GM18907 (cell line): ENCODE data around the gene CYB561D2.

Source experiments
- ATAC-seq: cut with Tn5 transposase; IDR thresholded peaks from one replicate; pipeline ENCODE4 v1.9.1; 2021; ENCODE audit warnings: mild to moderate bottlenecking, moderate library complexity; ENCODE audit not compliant: unreplicated experiment

CYB561D2 gene

DNA sequence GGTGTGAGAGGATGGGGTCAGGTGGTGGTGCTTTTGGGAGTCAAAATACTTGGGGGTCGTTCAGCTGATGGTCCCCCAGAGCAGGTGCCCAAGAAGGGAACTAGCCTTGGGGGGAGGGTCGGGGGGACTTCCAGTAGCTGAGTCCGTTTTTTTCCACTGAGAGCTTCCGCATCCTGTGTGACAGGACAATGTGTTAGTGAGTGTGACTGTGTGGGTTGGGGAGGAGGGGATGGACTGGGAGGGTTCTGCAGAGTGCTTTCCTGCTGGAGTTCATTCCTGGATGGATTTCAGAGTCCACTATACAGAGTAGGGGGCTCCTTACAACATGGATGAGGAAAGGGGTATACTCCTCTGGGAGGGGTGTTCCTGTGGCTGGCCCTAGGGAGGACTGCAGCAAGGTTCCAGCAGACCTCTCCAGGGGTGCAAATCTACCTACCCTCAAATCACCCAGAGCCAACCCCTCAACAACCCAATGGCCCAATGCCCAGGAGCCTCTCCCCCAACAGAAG, 27.5 kb upstream of the CYB561D2 start:
- no peak for ATAC-seq

GRCh38 chr3:50323614-50324199, 27.0 kb upstream of the CYB561D2 start:
- no peak for ATAC-seq

DNA sequence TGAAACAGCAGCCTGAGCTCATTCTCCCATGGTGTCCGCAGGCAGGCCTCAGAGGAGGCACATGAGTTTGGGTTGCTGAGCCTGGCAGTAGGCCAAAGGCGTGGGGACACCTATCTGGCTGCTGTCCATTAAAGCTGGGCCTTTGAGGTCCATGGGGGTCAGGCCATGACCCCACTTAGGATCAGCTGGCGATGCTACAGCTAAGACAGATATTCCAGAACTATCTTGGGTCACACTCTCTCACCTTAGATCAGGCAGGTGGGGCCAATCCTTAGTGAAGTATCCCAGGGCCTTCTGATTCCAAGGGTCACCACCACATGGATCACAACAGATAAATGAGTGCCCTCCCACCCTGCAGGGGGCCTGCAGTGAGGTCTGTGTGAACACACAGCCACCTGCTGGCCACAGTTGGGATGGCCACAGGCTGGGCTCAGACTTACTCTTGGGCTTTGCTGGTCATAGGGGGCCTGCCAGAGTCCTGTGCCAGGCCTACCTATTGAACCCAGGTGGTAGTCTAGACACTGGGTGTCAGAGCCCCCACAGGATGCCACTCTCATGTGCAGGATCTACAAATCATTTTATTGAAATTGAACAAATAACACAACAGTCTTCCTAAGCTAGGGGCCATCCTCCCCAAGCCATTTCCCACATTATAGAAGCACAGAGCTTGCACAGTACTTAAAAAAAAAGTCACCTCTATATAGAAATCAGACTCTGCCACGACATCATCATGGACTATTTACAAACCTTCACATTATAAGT, 26.1 kb upstream of the CYB561D2 start:
- ATAC-seq, result no peak

DNA sequence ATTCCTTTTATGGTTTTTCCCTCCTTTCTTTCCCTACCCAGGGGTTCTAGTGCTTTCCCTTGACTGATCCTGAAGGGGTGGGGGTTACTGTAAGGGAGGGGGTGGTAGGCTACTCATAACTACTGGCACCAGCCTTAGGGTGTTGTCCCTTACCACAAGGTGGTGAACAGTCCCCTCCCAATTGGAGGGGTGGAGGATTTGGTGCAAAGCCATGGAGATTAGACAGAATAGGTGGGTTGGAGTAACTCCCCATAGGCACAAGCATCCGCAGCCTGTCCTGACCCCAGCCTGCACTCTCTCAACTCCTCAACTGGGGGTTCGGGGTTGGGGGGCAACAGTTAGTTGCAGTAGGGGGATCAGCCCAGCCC, 25.6 kb upstream of the CYB561D2 start:
- ATAC-seq, result no peak

DNA sequence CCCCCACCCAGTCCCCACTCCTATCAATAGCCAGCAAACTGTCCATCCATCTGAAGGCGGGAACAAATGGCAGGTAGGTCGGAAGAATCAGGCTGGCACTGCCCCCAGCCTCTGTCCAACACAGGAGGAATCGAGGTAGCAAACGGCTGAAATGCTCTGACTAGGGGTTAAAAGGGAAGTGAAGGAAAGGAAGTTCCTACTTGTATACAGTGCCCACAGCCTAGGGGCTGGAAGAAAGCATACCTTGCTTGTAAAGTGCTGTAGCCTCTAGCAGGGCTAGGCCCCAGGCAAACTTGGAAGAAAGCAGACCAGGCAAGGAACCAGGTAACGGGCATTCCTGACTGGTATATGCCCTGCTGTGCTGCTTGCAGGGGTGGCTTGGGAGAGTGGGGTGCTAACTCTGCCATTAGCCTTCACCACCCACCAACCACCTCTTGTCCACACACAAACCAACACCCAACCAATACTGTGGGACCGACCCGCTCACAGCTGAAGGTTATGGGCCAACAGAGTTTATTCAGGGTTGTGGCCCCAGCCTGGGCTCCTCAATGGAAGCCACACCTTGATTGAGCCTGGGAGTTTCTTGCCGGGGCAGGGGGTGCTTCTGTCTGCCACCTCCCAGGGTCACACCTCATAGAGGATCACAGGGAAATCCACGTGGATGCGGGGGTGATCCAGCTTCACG, 25.0 kb upstream of the CYB561D2 start:
- no peak for ATAC-seq

DNA sequence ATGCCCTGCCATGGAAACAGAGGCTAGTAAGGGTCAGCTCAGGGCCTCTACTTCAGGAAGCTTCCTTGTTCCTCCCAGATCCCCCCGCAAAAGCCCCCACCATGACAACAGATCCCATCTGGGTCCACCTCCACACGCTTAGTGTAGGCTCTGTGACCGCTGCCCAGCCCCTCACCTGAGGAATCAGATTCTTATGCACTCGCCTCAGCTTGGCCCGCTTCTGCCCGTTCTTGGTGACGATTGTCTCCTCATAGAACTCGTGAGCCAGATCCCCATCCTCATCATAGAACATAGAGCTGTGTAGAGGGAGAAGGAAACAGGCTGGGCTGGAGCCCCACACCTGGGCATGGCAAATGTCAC, 24.5 kb upstream of the CYB561D2 start:
- no peak for ATAC-seq

DNA sequence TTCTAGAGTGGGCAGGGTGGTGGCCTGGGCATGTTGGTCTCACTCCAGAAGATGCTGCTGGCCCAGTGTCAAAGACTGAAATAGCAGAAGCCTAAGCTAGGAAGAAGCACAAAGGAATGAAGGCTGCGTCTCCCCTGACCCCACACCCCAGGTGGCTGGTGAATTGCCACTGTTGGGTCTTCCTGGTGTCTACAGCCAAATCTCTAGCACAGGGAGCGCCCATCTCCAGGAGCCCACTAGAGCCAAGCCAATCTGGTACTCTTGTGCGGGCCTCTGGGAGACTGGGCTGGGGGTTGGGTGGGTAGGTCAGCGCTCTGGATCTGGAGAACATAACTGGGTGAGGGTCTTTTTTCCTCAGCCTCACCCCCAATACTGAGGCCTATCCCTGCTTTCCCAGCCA, 23.5 kb upstream of the CYB561D2 start:
- no peak for ATAC-seq

DNA sequence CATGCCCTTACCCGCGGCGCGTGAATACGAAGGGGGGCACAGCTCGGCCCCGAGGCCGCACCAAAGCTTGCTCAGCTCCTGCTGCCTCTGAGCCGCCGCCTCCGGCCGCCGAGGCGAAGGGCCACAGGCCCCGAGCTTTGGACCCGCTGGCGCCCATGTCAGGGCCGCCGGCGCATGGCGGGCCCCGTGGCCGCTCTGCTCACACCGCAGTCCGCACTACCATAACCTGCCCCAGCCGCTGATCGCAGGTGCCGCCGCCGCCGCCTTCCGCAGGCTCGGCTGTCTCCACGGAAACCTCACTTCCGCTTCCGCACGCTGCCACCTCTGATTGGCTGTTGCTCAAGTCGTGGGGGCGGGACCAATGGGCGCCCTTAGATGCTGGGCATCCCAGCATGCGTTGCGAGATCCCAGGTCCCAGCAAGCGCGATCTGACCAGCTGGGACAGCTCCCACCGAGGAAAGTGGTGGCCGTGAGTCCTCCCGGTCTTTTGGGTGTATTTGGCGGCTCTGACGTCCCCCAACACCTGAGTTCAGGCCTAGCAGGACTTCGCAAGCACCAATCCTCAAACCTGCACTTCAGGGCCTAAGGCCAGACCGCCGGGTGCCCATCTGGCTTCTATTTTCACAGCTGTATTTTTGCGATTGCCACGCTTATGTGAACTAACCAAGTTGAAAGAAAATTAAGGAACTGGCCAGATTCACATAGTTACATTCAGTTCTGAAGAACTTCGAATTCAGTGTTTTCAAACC, 22.5 kb upstream of the CYB561D2 start, which contains the start of gene TUSC2:
TSS of gene TUSC2 (minus strand) at position 281 of the 749 bp plus-strand sequence. CDS start at position 157, 124 bp downstream.
- ATAC-seq, result peak; percentile 74

DNA sequence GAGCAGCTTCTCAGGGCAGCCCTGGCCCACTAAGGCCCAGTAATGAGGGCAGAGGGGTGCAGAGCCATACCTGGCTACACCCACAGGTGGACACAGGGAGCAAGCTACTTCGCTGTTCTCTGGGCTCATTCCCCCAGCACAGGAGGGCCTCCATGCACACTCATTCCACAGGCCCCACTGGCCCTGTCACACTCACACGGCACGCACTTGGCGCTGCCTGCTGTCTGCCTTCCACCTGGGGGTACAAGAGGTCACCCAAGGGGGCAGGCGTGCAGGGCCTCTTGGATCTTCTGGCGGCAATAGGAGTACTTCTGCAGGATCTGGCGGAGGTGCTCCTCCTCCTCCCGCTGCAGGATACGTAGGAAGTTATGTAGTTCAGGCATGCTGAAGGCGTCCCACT, 20.3 kb upstream of the CYB561D2 start:
- ATAC-seq, result no peak

- no peak for ATAC-seq
Measured at GRCh38 chr3:50331364-50331907, 19.2 kb upstream of the CYB561D2 start.

DNA sequence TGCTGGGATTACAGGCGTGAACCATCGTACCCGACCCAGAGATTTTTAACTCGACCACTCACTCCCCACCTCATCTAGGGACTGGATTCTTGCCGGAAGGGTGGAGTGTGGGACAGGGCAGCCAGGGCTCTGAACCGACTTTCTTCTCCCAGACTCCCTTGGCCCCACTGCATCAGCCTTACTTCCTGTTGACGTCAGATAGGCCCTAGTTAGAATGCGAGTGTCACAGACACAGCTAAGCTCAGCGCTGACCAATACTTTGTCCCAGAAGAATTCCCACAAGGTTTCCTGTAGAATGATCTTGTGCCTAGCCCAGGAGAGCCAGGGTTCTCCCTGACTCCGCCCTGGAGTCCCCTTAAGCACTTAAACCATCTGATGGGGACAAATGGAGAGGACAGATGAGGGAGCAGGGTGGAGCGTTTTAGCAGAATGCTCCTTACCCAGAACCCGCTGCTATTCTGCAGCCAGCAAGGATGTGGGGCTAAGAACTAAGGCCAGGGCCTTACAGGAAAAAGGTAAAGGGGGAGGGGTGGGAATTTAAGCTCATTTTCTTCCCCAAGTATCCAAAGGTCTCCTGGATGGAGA, 16.8 kb upstream of the CYB561D2 start:
- ATAC-seq, result no peak

DNA sequence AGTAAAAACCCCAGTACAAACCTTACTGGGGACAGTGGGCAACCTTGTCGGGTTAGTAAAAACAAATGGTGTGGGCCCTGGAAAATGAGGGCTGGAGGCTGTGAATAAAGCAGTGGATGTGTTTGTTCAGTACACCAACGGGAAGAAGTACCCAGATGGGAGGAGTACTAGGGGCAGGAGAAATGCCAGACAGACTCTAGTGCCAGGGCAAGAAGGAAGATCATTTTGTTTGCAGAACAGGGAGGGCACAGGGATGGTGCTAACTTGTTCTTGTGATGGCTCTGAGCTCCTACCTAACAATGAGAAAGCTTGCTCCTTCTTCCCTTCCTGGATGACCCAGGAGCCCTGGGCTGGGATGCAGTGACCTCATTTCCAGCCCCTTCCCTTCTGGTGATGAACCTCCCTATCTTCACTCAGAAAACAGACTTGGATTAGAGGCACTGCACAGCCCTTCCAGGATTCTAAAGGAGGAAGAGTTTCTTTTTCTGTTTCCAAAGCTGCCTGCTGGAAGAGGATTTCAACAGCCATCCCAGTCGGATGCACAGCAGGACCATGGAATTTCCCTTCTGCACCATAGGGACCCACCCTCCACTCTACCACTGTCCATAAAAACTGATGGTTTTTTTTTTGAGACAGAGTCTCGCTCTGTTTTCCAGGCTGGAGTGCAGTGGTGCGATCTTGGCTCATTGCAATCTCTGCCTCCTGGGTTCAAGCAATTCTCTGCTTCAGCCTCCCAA, 16.2 kb upstream of the CYB561D2 start:
- no peak for ATAC-seq

GRCh38 chr3:50336452-50337174, 14.0 kb upstream of the CYB561D2 start:
- peak; percentile 34 for ATAC-seq

GRCh38 chr3:50337175-50337861, 13.3 kb upstream of the CYB561D2 start:
- ATAC-seq, result peak; percentile 77

GRCh38 chr3:50338965-50339364, 11.7 kb upstream of the CYB561D2 start:
- ATAC-seq, result no peak

DNA sequence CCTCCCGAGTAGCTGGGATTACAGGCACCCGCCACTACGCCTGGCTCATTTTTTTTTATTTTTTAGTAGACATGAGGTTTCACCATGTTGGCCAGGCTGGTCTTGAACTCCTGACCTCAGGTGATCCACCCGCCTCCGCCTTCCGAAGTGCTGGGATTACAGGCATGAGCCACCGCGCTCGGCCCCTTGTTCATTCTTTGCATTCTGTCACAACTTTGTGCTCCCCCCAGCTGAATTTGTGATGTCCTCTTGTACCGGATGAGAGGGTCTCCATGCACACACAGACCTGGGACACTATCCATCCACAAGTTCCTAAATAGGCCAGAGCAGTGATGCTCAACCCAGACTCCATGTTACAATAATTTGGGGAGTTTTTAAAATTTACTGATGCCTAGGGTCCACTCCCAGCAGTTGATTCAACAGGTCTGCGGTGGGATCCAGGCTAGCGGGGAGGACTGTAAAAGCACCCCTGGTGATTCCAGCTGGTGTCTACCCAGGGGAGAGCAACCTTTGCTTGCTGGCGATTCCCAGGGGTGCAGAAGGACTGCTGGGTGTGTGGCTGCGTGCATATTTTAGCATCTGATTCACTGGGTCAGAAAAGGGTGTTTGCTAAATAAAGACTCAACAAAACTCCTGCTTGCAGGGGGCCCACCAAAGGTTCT, 11.0 kb upstream of the CYB561D2 start:
- ATAC-seq, result no peak

- no peak for ATAC-seq
Measured at GRCh38 chr3:50340147-50340447, 10.6 kb upstream of the CYB561D2 start.
